Type B pancreatic cell (in vitro differentiated cells): ENCODE measurements around the gene SLC1A4. TPM values are rescaled to one million over a fixed set of nuclear protein-coding genes. Genes with fewer than 3 reads are reported as not detected.

ENCODE experiments used
- DNase-seq: peaks from one replicate; pipeline ENCODE4 v3.0.0; 2021; ENCODE audit warnings: mixed read lengths; ENCODE audit not compliant: unreplicated experiment; ENCODE audit errors: extremely low spot score
- H3K27ac Mint-ChIP-seq: 2 replicates; pipeline ENCODE4 v1.8.0; 2021; ENCODE audit warnings: mild to moderate bottlenecking, mixed read lengths
- H3K27me3 Mint-ChIP-seq: 2 replicates; pipeline ENCODE4 v1.8.0; 2021; ENCODE audit warnings: mixed read lengths
- H3K36me3 Mint-ChIP-seq: 2 replicates; pipeline ENCODE4 v1.8.0; 2021; ENCODE audit warnings: mixed read lengths
- H3K4me1 Mint-ChIP-seq: one replicate; pipeline ENCODE4 v1.8.0; 2021; ENCODE audit warnings: mixed read lengths; ENCODE audit not compliant: unreplicated experiment
- H3K4me3 Mint-ChIP-seq: 2 replicates; pipeline ENCODE4 v1.8.0; 2021; ENCODE audit warnings: mild to moderate bottlenecking, mixed read lengths
- H3K9me3 Mint-ChIP-seq: 2 replicates; pipeline ENCODE4 v1.8.0; 2021; ENCODE audit warnings: mixed read lengths
- CTCF ChIP-seq: fragments of 200-600 bp; sonication (generic); conservative IDR thresholded peaks from 2 replicates; pipeline ENCODE4 v1.5.0; 2021; ENCODE audit warnings: antibody characterized with exemption, mild to moderate bottlenecking
- total RNA-seq: library from RNA; stranded (reverse); gene quantifications from 2 replicates; pipeline ENCODE4 v1.2.1, GENCODE V29; 2021; ENCODE audit warnings: low replicate concordance

The SLC1A4 gene
- total RNA-seq, 1 donor from 2014 or later: 13.1 TPM

DNA sequence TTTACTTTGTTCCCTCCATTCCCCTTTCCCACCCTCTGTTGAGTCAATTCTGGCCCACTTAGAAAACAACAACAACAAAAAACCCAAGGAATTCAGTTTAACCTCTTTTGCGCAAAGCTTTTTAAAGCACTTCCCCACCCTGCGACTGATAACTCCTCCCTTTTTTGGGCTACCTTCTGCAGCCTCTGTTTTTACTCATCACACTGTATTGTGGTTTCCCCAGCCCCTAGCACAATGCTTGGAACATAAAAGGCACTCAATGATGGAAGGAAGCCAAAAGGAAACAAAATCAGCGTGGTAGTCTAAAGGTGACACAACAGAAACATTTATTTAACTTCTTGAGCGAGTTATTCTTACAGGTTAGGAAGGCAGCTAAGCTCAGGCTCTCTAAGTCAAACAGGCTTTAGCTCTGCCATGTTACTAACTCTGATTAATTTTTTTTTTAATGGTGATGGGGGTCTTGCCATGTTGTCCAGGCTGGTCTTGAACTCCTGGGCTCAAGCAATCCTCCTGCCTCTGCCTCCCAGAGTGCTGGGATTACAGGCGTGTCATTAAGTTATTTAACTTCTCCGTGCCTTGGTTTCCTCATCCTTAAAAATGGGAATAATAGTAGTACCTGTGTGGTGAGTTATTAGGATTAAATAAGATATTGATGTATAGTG lies 68.3 kb downstream of the SLC1A4 start:
- Mint-ChIP-seq H3K9me3 (no peaks in the 10 kb centered on the region), H3K27ac (peak overlapping the region; percentile 79), H3K27me3 (no peaks in the 10 kb centered on the region), H3K36me3 (no peaks in the 10 kb centered on the region), H3K4me3 (peak overlapping the region; percentile 86), H3K4me1 (peaks cover 27% of the 10 kb centered on the region)
- DNase-seq: no peak
- no peak for TF ChIP-seq CTCF

GRCh38 chr2:65059071-65059470 lies 69.9 kb downstream of the SLC1A4 start:
- Mint-ChIP-seq H3K9me3 (no peaks in the 10 kb centered on the region), H3K27me3 (no peaks in the 10 kb centered on the region), H3K36me3 (peaks cover 5% of the 10 kb centered on the region), H3K4me1 (peaks cover 42% of the 10 kb centered on the region), H3K4me3 (peak overlapping the region; percentile 65), H3K27ac (peak overlapping the region; percentile 11)
- no peak for TF ChIP-seq CTCF
- DNase-seq: no peak

GRCh38 chr2:65061146-65061909 lies 72.1 kb downstream of the SLC1A4 start:
- peak overlapping the region; percentile 18 for H3K27ac Mint-ChIP-seq
- DNase-seq: no peak
- peaks cover 5% of the 10 kb centered on the region for H3K36me3 Mint-ChIP-seq
- no peak overlapping the region for H3K4me3 Mint-ChIP-seq
- peaks cover 49% of the 10 kb centered on the region for H3K4me1 Mint-ChIP-seq
- TF ChIP-seq CTCF: no peak
- no peaks in the 10 kb centered on the region for H3K9me3 Mint-ChIP-seq
- no peaks in the 10 kb centered on the region for H3K27me3 Mint-ChIP-seq

DNA sequence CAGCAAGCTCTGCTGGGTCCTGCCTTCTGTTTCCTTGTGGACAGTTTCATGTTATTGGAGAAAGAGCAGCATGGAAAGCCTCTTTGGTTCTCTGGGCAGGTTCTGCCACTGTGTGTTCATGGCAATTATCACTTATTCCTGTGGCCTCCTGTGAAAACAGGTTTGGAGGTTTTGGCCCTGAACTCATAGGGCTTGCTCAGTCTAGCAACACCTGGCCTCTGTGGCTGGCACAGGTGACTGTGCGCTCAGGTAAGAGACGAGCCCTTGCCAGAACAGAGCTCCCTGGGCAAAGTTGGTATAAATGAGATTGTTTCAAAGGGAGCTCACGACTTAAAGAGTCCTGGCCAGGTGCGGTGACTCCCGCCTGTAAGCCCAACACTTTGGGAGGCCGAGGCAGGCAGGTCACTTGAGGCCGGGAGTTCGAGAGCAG lies 72.7 kb downstream of the SLC1A4 start:
- Mint-ChIP-seq H3K36me3 (peaks cover 5% of the 10 kb centered on the region), H3K9me3 (no peaks in the 10 kb centered on the region), H3K4me3 (no peak overlapping the region), H3K4me1 (peaks cover 48% of the 10 kb centered on the region), H3K27me3 (no peaks in the 10 kb centered on the region), H3K27ac (peak overlapping the region; percentile 18)
- no peak for DNase-seq
- TF ChIP-seq CTCF: no peak

DNA sequence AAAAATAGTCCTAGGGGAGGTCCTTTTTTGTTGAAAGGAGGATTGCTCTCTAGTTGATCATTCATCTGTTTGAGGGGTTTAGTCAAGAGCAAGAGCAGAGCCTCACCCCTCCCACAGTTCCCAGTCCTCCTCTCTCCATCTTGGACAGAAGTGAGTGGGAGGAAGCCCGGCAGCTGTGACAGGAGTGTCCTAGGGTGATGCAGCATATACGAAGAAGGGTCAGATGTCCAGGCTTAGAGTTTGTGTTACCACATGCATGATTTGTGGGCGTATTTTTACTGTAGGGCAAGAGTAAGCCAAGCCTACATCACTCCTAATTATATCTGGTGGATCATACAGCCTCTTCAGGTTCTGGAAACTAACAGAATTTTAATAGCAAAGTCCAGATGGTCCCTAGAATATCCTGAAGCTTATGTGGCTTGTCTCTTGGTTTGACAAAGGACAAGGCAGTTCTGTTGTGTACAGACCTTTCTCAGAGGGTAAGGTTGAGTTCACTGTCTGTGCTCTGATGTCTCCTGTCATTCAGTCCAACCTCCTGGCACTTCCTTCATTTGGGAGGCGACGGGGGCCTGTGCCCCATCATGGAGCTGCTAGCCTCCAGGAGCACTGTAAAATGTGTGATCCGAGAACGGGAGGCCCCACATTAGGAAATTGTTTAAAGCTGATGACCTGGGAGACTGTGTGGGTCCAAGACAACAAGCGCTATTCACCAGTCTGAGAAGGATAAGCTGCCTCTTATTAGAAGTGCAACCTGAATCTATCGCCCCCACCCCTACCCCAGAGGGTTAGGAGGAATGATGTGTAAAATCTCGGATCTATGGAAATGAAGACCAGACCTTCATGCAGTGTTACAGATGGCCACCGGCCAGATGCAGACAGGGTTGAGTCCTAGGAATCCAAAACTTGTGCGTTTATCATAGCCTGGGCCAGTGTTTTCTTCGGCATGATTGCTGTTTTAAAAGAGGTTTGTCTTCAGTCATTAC lies 73.9 kb downstream of the SLC1A4 start:
- H3K27me3 Mint-ChIP-seq: no peaks in the 10 kb centered on the region
- DNase-seq: no peak
- H3K27ac Mint-ChIP-seq: no peak overlapping the region
- H3K36me3 Mint-ChIP-seq: peaks cover 5% of the 10 kb centered on the region
- H3K4me1 Mint-ChIP-seq: peaks cover 40% of the 10 kb centered on the region
- no peaks in the 10 kb centered on the region for H3K9me3 Mint-ChIP-seq
- peak; percentile 15 for TF ChIP-seq CTCF
- H3K4me3 Mint-ChIP-seq: no peak overlapping the region
